GM08714 (cell line): Measurements from ENCODE around the gene ZWILCH.
"Not testable (repeated sequence)": the region's sequence is repeated elsewhere in the genome, so short reads cannot be mapped to it uniquely, and the experiment has no call there.

Source experiments
- H3K4me3 ChIP-seq: fragments of 200-500 bp; sonication (Bioruptor generic); 2 replicates; pipeline ENCODE4 v1.5.1; 2014; ENCODE audit warnings: mild to moderate bottlenecking, low read length, inconsistent platforms
- ZNF274 ChIP-seq: IDR thresholded peaks from 2 replicates; pipeline ENCODE4 v1.6.1; 2012; ENCODE audit warnings: mild to moderate bottlenecking, low read depth, low read length

ZWILCH gene

DNA sequence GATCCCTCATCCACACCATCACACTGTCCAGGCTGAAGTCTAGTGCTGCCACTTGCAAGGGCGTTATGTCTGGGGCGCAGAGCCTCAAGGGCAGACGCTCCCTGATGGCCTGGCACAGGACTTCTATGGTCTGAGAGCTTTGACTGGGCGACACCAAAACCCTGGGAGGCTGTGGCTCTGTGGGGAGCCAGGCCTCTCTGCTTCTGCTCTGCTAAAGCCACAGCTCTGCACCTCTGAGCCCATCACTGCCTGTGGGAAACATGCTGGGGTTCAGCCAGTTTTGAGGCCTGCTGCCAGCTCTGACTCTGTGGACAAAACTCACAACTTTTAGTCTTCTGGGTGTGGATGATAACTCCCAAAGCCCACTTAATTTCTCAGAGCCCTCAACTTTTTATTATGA, 67.0 kb downstream of the ZWILCH start:
- TF ChIP-seq ZNF274, result no peak
- no peak overlapping the region for H3K4me3 ChIP-seq

DNA sequence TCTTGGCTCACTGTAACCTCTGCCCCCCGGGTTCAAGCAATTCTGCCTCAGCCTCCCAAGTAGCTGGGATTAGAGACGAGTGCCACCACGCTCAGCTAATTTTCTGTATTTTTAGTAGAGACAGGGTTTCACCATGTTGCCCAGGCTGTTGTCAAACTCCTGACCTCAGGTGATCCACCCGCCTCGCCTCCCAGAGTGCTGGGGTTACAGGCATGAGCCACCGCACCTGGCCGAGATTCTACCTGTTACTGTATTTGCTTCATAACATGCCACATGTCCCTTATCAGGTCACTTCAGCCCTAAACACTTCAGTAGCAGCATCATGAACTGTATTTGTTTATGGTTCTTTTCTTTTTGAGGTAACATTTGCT, 68.2 kb downstream of the ZWILCH start:
- no peak overlapping the region for H3K4me3 ChIP-seq
- no peak for TF ChIP-seq ZNF274

DNA sequence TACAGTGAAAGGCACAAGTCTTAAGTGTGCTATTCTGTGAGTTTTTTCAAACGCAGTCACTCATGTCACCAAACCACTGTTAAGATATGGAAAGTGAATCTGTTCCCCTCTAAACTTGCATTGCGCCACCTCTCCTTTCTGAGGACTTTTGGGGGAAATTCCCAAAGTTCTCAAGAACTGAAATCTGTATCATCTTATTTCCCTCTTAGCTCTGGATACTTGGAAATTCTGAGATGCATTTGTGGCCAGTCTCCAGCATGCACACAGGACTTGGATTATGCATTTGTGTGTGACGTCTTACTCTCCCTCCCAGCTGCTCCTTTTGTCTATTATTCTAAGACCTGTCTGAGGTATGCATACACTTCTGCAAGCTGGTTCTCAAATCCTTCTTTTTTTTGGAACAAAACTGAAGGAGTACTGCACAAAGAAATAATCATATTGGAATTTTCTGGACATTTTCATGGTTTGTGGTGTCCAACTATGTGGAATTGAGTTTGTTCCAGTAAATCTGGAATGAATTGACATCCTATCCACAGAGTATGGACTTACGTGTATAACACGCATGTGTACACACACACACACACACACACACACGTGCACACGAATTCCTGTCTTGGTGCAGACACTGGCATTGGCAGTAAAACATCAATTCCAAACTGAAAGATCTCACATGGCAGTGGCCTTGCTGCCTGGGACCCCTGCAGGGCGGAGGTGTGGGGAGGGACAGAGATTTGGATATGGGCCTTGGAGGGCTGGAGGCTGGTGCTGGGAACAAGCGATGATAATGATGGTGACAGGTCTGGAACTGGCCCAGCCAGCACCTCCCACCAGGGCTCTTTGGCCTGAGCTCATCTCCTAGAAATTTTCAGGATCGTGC, 68.8 kb downstream of the ZWILCH start:
- no peak for TF ChIP-seq ZNF274
- H3K4me3 ChIP-seq, result no peak overlapping the region

DNA sequence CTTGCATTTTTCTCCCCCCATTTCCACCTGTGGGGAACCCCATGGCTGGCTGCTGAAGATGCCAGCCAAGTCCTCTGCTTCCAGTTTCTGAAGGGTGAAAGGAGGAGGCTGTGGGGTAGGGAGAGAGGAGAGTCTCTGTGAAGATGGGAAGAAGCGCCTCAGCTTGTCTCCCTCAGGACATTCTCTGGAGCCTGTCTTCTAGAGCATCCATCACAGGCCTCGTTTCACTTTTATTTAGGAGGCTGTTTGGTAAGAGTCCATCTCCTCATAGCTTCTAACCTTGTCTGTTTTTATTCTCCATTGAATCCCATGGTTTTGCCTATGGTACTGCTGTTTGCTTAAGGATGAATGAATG, 69.4 kb downstream of the ZWILCH start:
- TF ChIP-seq ZNF274, result no peak

DNA sequence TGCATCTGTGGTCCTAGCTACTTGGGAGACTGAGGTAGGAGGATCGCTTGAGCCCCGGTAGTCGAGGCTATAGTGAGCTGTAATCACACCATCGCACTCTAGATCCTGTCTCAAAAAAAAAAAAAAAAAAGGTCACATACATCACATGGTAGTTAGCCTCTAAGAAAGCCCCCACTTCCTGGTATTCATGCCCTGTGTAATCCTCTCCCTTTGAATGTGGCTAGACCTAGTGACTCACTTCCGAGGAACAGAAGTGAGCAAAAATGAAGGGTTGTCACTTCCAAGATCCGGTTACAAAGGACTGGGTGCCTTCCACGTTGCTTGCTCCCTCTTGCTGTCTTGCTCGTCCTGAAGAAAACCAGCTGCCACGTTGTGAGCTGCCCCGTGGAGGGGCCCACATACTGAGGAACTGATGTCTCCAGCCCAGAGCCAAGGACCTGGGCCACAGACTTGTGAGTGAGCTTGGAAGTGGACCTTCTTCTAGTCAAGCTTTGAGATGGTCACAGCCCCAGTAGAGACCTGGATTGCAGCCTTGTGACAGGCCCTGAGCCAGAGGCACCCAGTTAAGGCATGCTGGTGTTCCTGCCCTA, 73.3 kb downstream of the ZWILCH start:
- no peak overlapping the region for H3K4me3 ChIP-seq
- no peak for TF ChIP-seq ZNF274

More for the DNA sequence above, 69.4 kb downstream of the ZWILCH start:
- no peak overlapping the region for H3K4me3 ChIP-seq

DNA sequence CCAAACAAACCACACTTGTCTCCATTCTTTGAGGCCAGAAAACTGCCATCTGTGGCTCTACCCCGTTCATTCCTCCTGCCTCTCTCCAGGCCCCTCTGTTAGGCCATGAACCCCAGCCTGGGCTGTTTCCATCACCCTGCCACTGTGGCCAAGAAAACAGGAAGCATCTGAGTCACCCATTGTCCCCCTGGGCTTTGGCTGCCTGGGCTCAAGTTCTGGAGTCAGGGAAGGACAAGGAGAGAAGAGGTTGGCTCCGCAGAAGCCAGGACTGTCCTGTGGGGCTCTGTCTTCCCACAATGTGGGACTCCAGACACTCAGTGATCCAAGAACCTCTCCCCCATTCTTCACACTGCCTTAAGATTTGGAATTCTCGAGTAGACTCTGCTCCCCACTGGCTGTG, 75.5 kb downstream of the ZWILCH start:
- TF ChIP-seq ZNF274, result no peak
- H3K4me3 ChIP-seq, result no peak overlapping the region

DNA sequence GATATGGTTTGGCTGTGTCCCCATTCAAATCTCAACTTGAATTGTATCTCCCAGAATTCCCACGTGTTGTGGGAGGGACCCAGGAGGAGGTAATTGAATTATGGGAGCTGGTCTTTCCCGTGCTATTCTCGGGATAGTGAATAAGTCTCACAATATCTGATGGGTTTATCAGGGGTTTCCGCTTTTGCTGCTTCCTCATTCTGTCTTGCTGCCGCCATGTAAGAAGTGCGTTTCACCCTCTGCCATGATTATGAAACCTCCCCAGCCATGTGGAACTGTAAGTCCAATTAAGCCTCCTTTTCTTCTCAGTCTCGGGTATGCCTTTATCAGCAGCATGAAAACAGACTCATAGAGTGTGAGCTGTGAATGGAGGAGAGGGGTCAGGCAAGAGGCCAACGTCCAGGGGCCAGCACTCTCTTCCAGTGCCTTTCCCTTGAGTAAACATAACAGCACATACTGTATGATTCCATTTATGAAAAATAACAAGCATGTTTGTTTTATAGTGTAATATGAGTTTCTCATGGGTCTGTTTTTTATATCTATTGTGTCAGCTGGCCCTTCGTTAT, 76.9 kb downstream of the ZWILCH start:
- no peak overlapping the region for H3K4me3 ChIP-seq
- TF ChIP-seq ZNF274, result no peak

DNA sequence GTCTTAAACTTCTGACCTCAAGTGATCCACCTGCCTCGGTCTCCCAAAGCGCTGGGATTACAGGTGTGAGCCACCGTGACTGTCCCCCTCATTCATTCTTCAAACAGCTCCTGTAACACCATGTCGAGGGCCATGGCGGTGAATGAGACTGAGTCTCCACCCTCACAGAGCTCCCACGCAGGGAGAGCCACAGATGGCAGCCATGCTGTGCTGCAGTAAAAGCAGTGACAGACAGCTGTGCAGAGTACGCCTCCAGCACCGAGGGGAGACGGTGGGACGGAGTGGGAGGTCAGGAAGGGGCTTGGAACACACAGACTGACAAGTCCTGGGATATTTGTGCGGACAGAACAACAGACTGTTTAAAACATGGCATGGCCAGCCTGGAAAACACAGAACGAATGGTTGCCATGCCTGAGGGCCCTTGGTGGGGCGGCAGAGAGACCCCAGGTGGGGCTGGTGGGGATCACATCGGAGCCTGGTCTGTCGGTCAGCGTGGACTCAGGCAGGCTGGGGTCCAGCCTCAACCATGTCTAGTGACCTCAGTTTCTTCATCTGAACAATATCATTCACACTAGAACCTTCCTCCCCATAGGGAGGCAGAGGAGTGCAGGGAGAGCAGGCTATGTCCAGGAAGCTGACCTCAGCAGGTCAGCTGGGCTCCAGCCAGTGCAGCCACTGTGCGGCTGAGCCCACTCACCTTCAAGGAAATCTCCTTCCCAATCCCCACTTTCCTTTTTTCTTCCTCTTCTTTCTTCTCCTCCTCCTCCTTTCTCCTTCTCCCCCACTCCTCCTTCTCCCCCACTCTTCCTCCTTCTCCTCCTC, 81.2 kb downstream of the ZWILCH start:
- no peak overlapping the region for H3K4me3 ChIP-seq
- no peak for TF ChIP-seq ZNF274

DNA sequence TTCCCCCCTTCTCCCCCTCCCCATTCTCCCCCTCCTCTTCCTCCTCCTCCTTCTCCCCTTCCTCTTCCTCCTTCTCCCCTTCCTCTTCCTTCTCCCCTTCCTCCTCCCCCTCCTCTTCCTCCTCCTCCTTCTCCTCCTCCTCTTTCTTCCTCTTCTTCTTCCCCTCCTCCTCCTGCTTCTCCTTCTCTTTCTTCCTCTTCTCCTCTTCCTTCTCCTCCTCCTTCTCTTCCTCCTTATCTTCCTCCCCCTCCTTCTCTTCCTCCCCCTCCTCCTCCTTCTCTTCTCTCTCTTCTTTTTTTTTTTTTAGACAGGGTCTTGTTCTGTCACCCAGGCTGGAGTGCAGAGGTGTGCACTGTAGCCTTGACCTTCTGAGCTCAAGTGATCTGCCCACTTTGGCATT, 81.9 kb downstream of the ZWILCH start:
- no peak overlapping the region for H3K4me3 ChIP-seq
- no peak for TF ChIP-seq ZNF274

DNA sequence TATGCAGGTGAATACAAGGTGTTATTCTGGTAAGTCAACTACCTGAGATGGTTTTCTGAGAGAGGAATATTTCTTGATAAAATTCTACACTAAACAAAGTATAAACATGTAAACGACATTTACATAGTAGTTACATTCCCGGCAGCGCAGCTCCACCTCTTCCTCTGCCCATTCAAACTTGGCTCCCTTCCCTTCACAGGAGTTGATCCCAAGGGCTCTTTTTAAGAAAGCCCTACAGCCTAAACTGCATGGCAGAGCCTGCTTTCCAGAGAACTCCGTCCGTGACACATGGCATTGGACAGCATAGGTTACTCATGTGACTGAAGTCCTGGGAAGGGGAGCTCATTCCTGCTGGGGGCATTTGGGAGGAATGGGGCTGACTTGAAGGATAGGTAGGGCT, 82.6 kb downstream of the ZWILCH start:
- no peak for TF ChIP-seq ZNF274
- H3K4me3 ChIP-seq, result no peak overlapping the region

DNA sequence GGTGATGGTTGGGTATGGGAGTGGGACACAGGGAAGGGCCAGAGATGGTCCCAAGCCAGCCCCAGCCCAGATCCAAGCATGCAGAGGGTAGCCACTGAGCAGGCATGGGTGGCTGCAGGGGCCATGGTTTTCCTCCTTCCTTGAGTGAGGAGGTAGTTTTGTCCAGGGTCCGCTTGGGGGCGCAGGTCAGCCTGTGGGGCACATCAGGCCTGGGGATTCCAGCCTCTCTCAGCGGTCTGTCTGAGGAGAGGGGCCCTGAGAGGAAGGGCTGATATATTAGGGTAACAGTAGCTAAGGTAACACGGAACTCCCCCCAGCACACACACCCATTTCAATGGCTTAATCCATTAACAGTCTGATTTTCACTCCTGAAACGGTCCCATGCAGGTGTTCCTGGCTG, 83.4 kb downstream of the ZWILCH start:
- TF ChIP-seq ZNF274, result no peak
- no peak overlapping the region for H3K4me3 ChIP-seq

DNA sequence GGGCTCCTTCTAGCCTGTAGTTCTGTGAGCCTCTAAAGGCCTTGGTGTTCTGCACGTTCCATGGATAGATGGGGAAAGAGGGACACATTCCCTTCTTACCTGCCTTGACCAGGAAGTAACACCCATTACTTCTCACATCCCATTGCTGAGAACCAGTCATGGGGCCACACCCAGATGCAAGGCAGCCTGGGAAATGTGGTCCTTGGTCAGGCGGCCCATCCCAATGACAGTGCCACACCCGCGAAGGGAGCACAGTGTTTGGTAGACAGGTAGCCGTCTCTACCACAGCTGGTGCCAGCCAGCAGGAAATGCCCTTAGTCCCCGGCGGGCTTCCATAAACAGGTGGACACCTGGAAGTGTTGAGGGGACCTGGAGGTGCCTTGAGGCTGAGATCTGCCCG, 83.8 kb downstream of the ZWILCH start:
- no peak for TF ChIP-seq ZNF274
- no peak overlapping the region for H3K4me3 ChIP-seq

DNA sequence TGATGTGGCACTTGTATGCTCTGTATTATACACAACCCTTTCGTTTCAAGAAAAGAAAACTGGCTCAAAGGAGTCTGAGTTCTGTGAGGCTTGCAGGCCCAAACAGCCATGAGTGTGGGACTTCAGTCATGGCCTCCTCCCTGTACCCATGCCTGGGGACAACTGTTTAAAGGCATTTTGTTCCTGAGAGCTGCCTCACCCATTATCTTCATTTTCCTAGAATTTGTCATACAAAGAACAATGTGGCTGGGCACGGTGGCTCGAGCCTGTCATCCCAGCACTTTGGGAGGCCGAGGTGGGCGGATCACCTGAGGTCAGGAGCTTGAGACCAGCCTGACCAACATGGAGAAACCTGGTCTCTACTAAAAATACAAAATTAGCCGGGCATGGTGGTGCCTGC, 84.3 kb downstream of the ZWILCH start:
- H3K4me3 ChIP-seq, result not testable (repeated sequence)

DNA sequence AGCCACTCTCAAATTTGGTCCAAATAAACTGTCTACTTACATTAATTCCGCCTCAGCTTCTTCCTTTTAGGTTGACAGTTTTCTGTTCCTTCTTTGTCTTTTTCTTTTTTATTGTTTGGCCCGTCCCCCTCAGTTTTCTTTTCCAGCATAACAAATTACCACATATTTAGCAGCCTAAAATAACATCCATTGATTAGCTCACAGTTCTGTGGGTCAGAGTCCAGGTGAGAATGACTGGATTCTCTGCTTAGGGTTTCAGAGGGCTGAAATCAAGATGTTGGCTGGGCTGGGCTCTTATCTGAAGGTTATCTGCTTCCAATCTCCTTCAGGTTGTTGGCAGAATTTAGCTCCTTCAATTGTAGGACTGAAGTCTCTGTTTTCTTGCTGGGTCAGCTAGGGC, 85.3 kb downstream of the ZWILCH start:
- H3K4me3 ChIP-seq, result no peak overlapping the region
- no peak for TF ChIP-seq ZNF274
